Uterus (tissue), 2 donors: Measurements from ENCODE around the gene THY1.

Experiments used
- CTCF ChIP-seq, 4 experiments: fragments of 200-600 bp in 2 of 4; fragments of 450-650 bp in 2 of 4; sonication (generic) in 2 of 4; IDR thresholded peaks; one replicate each; pipeline ENCODE4 v1.5.1; 2016 to 2019; ENCODE audit warnings: antibody characterized with exemption in 4 of 4, mild to moderate bottlenecking in 2 of 4, moderate library complexity in 1 of 4
- POLR2A ChIP-seq, 2 donors: fragments of 450-650 bp; IDR thresholded peaks; one replicate each; pipeline ENCODE4 v1.6.1; 2016; ENCODE audit warnings: antibody characterized with exemption in 2 of 2, mild to moderate bottlenecking in 1 of 2, moderate library complexity in 1 of 2

- TF ChIP-seq CTCF (IDR thresholded peaks at IDR 0.05) (no peak), POLR2A (IDR thresholded peaks at IDR 0.05) (no peak)
Observed at GRCh38 chr11:119384332-119384731, 38.6 kb downstream of the THY1 start.
